ENCODE measurements around the gene SORCS3. TPM values are rescaled to one million over a fixed set of nuclear protein-coding genes. Genes with fewer than 3 reads are reported as not detected.

Gene SORCS3
- total RNA-seq, 2 experiments from 2014 or later, result 1.7 to 2.1 TPM

- intact Hi-C loops (cut with DNase I, micrococcal nuclease), result no loop called here
- DNase-seq (no peak), ATAC-seq (ENCODE audit: poor library complexity) (no peak)
- Mint-ChIP-seq H3K27me3 (no peaks in the 10 kb centered on the region), H3K4me3 (no peak overlapping the region), H3K4me1 (ENCODE audit: low read depth) (no peaks in the 10 kb centered on the region), H3K9me3 (peaks cover 6% of the 10 kb centered on the region), H3K36me3 (ENCODE audit: low read depth) (no peaks in the 10 kb centered on the region), H3K27ac (no peak overlapping the region)
- H3K4me3 ChIP-seq (ENCODE audit: low read length), result no peak overlapping the region
- H3K9me3 ChIP-seq (ENCODE audit: control insufficient read depth in 1 of 2, insufficient read depth in 1 of 2, low read length in 2 of 2), result peaks cover 3 to 5% of the 10 kb centered on the region in 2 experiments
- H3K27me3 ChIP-seq (ENCODE audit: control insufficient read depth in 1 of 2, insufficient read depth in 2 of 2, low read length in 2 of 2), result no peaks in the 10 kb centered on the region
- no peak for TF ChIP-seq CTCF (IDR thresholded peaks at IDR 0.05)
- POLR2A ChIA-PET, result no interaction called here
- no peaks in the 10 kb centered on the region for H3K4me1 ChIP-seq (ENCODE audit: insufficient read depth, low read length)
- H3K36me3 ChIP-seq (ENCODE audit: insufficient read depth, low read length), result no peaks in the 10 kb centered on the region
- H3K27ac ChIP-seq (ENCODE audit: low read depth in 1 of 2, low read length in 2 of 2), result no peak overlapping the region
- CTCF ChIA-PET, result no interaction called here
Measured at GRCh38 chr10:104966563-104967297, 325.6 kb downstream of the SORCS3 start.

GRCh38 chr10:104980368-104980767 lies 339.3 kb downstream of the SORCS3 start:
- no peak overlapping the region for H3K4me3 ChIP-seq (ENCODE audit: low read length)
- H3K9me3 Mint-ChIP-seq, result no peaks in the 10 kb centered on the region
- no peaks in the 10 kb centered on the region for H3K27me3 Mint-ChIP-seq
- peaks cover 14% of the 10 kb centered on the region for H3K36me3 Mint-ChIP-seq (ENCODE audit: low read depth)
- peak overlapping the region; percentile 64 for H3K27ac Mint-ChIP-seq
- peak in 1 of 14 experiments; percentile 21 for DNase-seq
- H3K4me1 Mint-ChIP-seq (ENCODE audit: low read depth), result peaks cover 32% of the 10 kb centered on the region
- no peak for TF ChIP-seq CTCF (IDR thresholded peaks at IDR 0.05)
- H3K9me3 ChIP-seq (ENCODE audit: control insufficient read depth in 1 of 2, insufficient read depth in 1 of 2, low read length in 2 of 2), result no peaks in the 10 kb centered on the region
- peak overlapping the region; percentile 43 for H3K4me3 Mint-ChIP-seq
- ChIA-PET POLR2A (no interaction called here), CTCF (no interaction called here)
- H3K4me1 ChIP-seq (ENCODE audit: insufficient read depth, low read length), result no peaks in the 10 kb centered on the region
- H3K27ac ChIP-seq (ENCODE audit: low read depth in 1 of 2, low read length in 2 of 2), result no peak overlapping the region
- ATAC-seq (ENCODE audit: poor library complexity), result peak; percentile 43
- H3K36me3 ChIP-seq (ENCODE audit: insufficient read depth, low read length), result no peaks in the 10 kb centered on the region
- H3K27me3 ChIP-seq (ENCODE audit: control insufficient read depth in 1 of 2, insufficient read depth in 2 of 2, low read length in 2 of 2), result no peaks in the 10 kb centered on the region
- intact Hi-C loops (cut with DNase I, micrococcal nuclease), result no loop called here

GRCh38 chr10:104981995-104982394 lies 340.9 kb downstream of the SORCS3 start:
- Mint-ChIP-seq H3K27me3 (no peaks in the 10 kb centered on the region), H3K36me3 (ENCODE audit: low read depth) (peaks cover 14% of the 10 kb centered on the region), H3K4me1 (ENCODE audit: low read depth) (peaks cover 32% of the 10 kb centered on the region), H3K4me3 (no peak overlapping the region), H3K9me3 (no peaks in the 10 kb centered on the region), H3K27ac (no peak overlapping the region)
- H3K4me1 ChIP-seq (ENCODE audit: insufficient read depth, low read length), result no peaks in the 10 kb centered on the region
- no peaks in the 10 kb centered on the region for H3K9me3 ChIP-seq (ENCODE audit: control insufficient read depth in 1 of 2, insufficient read depth in 1 of 2, low read length in 2 of 2)
- H3K4me3 ChIP-seq (ENCODE audit: low read length), result no peak overlapping the region
- TF ChIP-seq CTCF (IDR thresholded peaks at IDR 0.05), result no peak
- no peaks in the 10 kb centered on the region for H3K36me3 ChIP-seq (ENCODE audit: insufficient read depth, low read length)
- intact Hi-C loops (cut with DNase I, micrococcal nuclease), result no loop called here
- H3K27me3 ChIP-seq (ENCODE audit: control insufficient read depth in 1 of 2, insufficient read depth in 2 of 2, low read length in 2 of 2), result no peaks in the 10 kb centered on the region
- CTCF ChIA-PET, result no interaction called here
- ATAC-seq (ENCODE audit: poor library complexity), result no peak
- H3K27ac ChIP-seq (ENCODE audit: low read depth in 1 of 2, low read length in 2 of 2), result no peak overlapping the region
- POLR2A ChIA-PET, result no interaction called here
- no peak for DNase-seq
